Smooth muscle cell (in vitro differentiated cells): Measurements from ENCODE around the gene ANKRD53. TPM values are rescaled to one million over a fixed set of nuclear protein-coding genes. Genes with fewer than 3 reads are reported as not detected.

ENCODE experiments used
- DNase-seq: peaks from one replicate; lab custom pipeline; 2025; ENCODE audit not compliant: unreplicated experiment; lab: John Stamatoyannopoulos, UW
- H2AFZ ChIP-seq: fragments of 200-600 bp; sonication (generic); 2 replicates; pipeline ENCODE4 v1.6.0; 2016; ENCODE audit warnings: antibody characterized with exemption, low read depth, mild to moderate bottlenecking
- H3F3A ChIP-seq: fragments of 200-600 bp; sonication (generic); 2 replicates; pipeline ENCODE4 v1.6.0; 2017; ENCODE audit warnings: antibody characterized with exemption, low read depth
- H3K27ac ChIP-seq: fragments of 200-600 bp; sonication (generic); 2 replicates; pipeline ENCODE4 v1.5.1; 2016; ENCODE audit warnings: low read depth, mild to moderate bottlenecking
- H3K27me3 ChIP-seq: fragments of 200-600 bp; sonication (generic); 2 replicates; pipeline ENCODE4 v1.6.1; 2016; ENCODE audit warnings: low read depth, mild to moderate bottlenecking
- H3K36me3 ChIP-seq: fragments of 200-600 bp; sonication (generic); 2 replicates; pipeline ENCODE4 v1.5.1; 2016; ENCODE audit warnings: low read depth
- H3K4me1 ChIP-seq: fragments of 200-600 bp; sonication (generic); 2 replicates; pipeline ENCODE4 v1.5.1; 2016; ENCODE audit warnings: low read depth
- H3K4me2 ChIP-seq: fragments of 200-600 bp; sonication (generic); 2 replicates; pipeline ENCODE4 v1.6.0; 2016; ENCODE audit warnings: mild to moderate bottlenecking
- H3K4me3 ChIP-seq: fragments of 200-600 bp; sonication (generic); 2 replicates; pipeline ENCODE4 v1.5.1; 2016; ENCODE audit warnings: mild to moderate bottlenecking
- H3K79me2 ChIP-seq: fragments of 200-600 bp; sonication (generic); 2 replicates; pipeline ENCODE4 v1.6.0; 2016; ENCODE audit warnings: low read depth, mild to moderate bottlenecking
- H3K9ac ChIP-seq: fragments of 200-600 bp; sonication (generic); 2 replicates; pipeline ENCODE4 v1.6.0; 2016; ENCODE audit warnings: low read depth
- H3K9me3 ChIP-seq: fragments of 200-600 bp; sonication (generic); replicated peaks from 2 replicates; pipeline ENCODE4 v1.5.1; 2016; ENCODE audit warnings: low read depth
- H4K20me1 ChIP-seq: fragments of 200-600 bp; sonication (generic); 2 replicates; pipeline ENCODE4 v1.6.0; 2016; ENCODE audit warnings: low read depth
- WGBS: methylation state at CpG from one replicate; pipeline ENCODE4 v1.1.7; 2016; ENCODE audit warnings: low lambda C conversion rate; 5-methylcytosine and 5-hydroxymethylcytosine counted together
- polyA plus RNA-seq: library from polyadenylated mRNA; unstranded; fragments of >200 nt; fragmentation: Nextera tagmentation; extraction: Ambion mirVana; gene quantifications from 2 replicates; pipeline ENCODE4 v1.2.1, GENCODE V29; 2016
- total RNA-seq: library from RNA; depleted of rRNA; stranded (reverse); fragments of >200 nt; gene quantifications from 2 replicates; pipeline ENCODE4 v1.2.3, GENCODE V29; 2014
- TF ChIP-seq, protein P1 (sequence below): fragments of 200-600 bp; sonication (generic); IDR thresholded peaks from 2 replicates; pipeline ENCODE4 v1.5.1; 2017; ENCODE audit warnings: borderline replicate concordance, mild to moderate bottlenecking, antibody characterized with exemption; ENCODE audit not compliant: insufficient read depth, poor library complexity, severe bottlenecking

The ANKRD53 gene
- total and polyA plus RNA-seq, 2 experiments from 2014 or later: 1.3 to 1.9 TPM

GRCh38 chr2:70941186-70941585, 37.2 kb upstream of the ANKRD53 start:
- Histone ChIP-seq H3K27me3 (peaks cover 37% of the 10 kb centered on the region), H3K36me3 (no peaks in the 10 kb centered on the region), H3K79me2 (no peaks in the 10 kb centered on the region), H3K4me1 (peaks cover 30% of the 10 kb centered on the region), H4K20me1 (no peaks in the 10 kb centered on the region), H3K4me3 (no peak overlapping the region), H2AFZ (no peak overlapping the region), H3K9me3 (no peaks in the 10 kb centered on the region), H3K4me2 (no peak overlapping the region), H3F3A (no peaks in the 10 kb centered on the region), H3K27ac (no peak overlapping the region), H3K9ac (no peak overlapping the region)
- TF ChIP-seq, protein P1, sequence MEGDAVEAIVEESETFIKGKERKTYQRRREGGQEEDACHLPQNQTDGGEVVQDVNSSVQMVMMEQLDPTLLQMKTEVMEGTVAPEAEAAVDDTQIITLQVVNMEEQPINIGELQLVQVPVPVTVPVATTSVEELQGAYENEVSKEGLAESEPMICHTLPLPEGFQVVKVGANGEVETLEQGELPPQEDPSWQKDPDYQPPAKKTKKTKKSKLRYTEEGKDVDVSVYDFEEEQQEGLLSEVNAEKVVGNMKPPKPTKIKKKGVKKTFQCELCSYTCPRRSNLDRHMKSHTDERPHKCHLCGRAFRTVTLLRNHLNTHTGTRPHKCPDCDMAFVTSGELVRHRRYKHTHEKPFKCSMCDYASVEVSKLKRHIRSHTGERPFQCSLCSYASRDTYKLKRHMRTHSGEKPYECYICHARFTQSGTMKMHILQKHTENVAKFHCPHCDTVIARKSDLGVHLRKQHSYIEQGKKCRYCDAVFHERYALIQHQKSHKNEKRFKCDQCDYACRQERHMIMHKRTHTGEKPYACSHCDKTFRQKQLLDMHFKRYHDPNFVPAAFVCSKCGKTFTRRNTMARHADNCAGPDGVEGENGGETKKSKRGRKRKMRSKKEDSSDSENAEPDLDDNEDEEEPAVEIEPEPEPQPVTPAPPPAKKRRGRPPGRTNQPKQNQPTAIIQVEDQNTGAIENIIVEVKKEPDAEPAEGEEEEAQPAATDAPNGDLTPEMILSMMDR: no peak
- no peak for DNase-seq
- WGBS: 82% methylated on average over 6 of the region's 6 CpGs

GRCh38 chr2:70941701-70942100, 36.7 kb upstream of the ANKRD53 start:
- no peaks in the 10 kb centered on the region for H3K36me3 ChIP-seq
- TF ChIP-seq, protein P1: no peak
- DNase-seq: no peak
- H3K4me3 ChIP-seq: no peak overlapping the region
- peaks cover 30% of the 10 kb centered on the region for H3K4me1 ChIP-seq
- H3K9ac ChIP-seq: no peak overlapping the region
- no peak overlapping the region for H2AFZ ChIP-seq
- peaks cover 37% of the 10 kb centered on the region for H3K27me3 ChIP-seq
- H4K20me1 ChIP-seq: no peaks in the 10 kb centered on the region
- H3K27ac ChIP-seq: no peak overlapping the region
- H3K4me2 ChIP-seq: no peak overlapping the region
- no peaks in the 10 kb centered on the region for H3K79me2 ChIP-seq
- no peaks in the 10 kb centered on the region for H3F3A ChIP-seq
- H3K9me3 ChIP-seq: no peaks in the 10 kb centered on the region
- WGBS: 91% methylated on average over 5 of the region's 5 CpGs

DNA sequence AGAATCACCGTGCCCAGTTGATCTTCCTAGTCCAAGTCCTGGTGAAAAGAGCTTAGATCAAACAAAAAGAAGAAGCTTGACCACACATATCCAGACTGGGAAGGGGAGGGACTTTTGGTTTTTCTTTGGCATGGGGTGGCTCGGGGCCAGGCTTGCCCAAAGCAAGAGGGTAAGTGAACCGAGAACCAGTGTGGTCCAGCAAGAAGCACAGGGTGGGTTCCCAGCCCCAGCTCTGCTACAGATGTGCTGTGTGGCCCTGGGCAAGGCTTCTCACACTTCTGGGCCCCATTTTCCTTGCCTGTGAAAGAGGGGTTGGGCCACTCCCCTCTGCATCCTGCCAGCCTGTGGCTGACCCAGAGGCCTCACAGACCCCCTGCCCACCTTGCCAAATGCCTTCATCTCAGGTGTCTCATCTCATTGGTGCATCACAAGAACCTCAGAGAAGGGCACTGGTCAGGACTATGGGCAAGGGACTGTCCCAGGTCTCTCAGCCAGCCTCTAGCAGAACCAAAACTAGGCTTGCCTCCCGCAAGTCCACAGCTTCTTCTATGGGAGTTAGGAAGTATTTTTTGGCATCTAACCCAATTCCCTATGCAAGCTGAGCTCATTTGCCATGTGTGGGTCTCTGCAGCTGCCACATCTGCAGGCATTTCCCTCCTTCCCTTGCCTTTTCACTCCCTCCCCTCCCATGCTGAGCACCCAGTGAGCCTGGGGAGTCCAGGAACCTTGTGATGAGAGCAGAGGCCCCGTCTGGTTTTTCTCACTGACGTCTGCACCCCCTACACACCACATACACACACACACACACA, 35.8 kb upstream of the ANKRD53 start:
- Histone ChIP-seq H2AFZ (no peak overlapping the region), H3K36me3 (no peaks in the 10 kb centered on the region), H3K4me3 (no peak overlapping the region), H3K9me3 (no peaks in the 10 kb centered on the region), H3K4me1 (peaks cover 30% of the 10 kb centered on the region), H3K79me2 (no peaks in the 10 kb centered on the region), H3K9ac (no peak overlapping the region), H4K20me1 (no peaks in the 10 kb centered on the region), H3F3A (no peaks in the 10 kb centered on the region), H3K27me3 (peaks cover 37% of the 10 kb centered on the region), H3K4me2 (no peak overlapping the region), H3K27ac (no peak overlapping the region)
- DNase-seq: no peak
- 59% methylated on average over 6 of the region's 6 CpGs for WGBS
- TF ChIP-seq, protein P1: no peak
